LNCaP clone FGC (cell line): Measurements from ENCODE around the gene PDHX.

Experiments used
- DNase-seq: peaks from one replicate; pipeline ENCODE4 v3.0.0-alpha.2; 2011; ENCODE audit warnings: low read depth
- H3K4me3 ChIP-seq: 2 replicates; pipeline ENCODE4 v1.5.1; 2011; ENCODE audit warnings: mild to moderate bottlenecking, low read depth, low read length, control low read depth
- CTCF ChIP-seq: IDR thresholded peaks from 2 replicates; pipeline ENCODE4 v1.5.1; 2012; ENCODE audit warnings: mild to moderate bottlenecking; ENCODE audit not compliant: control insufficient read depth, insufficient read depth; ENCODE audit errors: extremely low read depth

PDHX gene

GRCh38 chr11:34897171-34897870, 19.1 kb upstream of the PDHX start:
- DNase-seq, result no peak
- no peak for TF ChIP-seq CTCF
- no peak overlapping the region for H3K4me3 ChIP-seq

- no peak for DNase-seq
These were observed 17.9 kb upstream of the PDHX start for GRCh38 chr11:34898474-34898873.

GRCh38 chr11:34899633-34900016, 16.8 kb upstream of the PDHX start:
- no peak overlapping the region for H3K4me3 ChIP-seq
- no peak for DNase-seq
- TF ChIP-seq CTCF, result no peak

More at GRCh38 chr11:34898474-34898873, 17.9 kb upstream of the PDHX start:
- no peak for TF ChIP-seq CTCF
- H3K4me3 ChIP-seq, result no peak overlapping the region

- no peak overlapping the region for H3K4me3 ChIP-seq
- no peak for TF ChIP-seq CTCF
- no peak for DNase-seq
These were observed 11.9 kb upstream of the PDHX start for GRCh38 chr11:34904421-34904955.

GRCh38 chr11:34905666-34906065, 10.8 kb upstream of the PDHX start:
- H3K4me3 ChIP-seq, result no peak overlapping the region
- no peak for TF ChIP-seq CTCF
- no peak for DNase-seq

GRCh38 chr11:34907934-34908593, 8.4 kb upstream of the PDHX start:
- no peak for TF ChIP-seq CTCF
- H3K4me3 ChIP-seq, result no peak overlapping the region
- no peak for DNase-seq
